ENCODE measurements around the gene TUBGCP6. TPM values are rescaled to one million over a fixed set of nuclear protein-coding genes. Genes with fewer than 3 reads are reported as not detected.
A peak's percentile ranks its signal among the peaks of the same experiment; 100 is the strongest.

The TUBGCP6 gene
- total and polyA plus RNA-seq, 2 donors (not counting 3 experiments of a cell fraction or from before 2014, with no cell fraction given) = 33.1 to 45.3 TPM

DNA sequence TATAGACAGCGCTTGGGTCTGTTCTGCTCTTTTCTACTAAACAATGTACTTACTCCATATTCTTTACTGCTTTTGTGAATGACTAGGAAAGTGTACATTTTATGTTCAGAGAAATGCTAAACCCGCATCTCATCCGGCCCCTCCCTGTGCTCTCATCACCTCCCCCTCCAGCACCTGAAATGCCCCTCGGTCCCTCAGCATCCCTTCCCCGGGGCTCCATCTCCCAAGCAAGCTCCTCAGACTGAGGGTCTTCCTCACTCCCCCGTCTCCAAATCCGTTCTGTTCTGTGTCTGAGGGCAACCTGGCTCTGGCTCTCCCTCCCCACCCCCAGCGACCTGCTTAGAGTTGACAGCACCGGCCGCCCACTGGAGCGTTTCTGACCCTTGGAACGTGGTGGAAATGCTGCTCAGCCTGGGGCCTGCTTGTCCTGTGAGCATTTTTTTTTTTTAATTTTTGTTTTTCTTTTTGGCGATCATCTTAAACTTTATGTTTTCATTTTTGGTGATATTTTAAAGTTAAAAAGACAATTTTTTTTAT is 42.6 kb downstream of the TUBGCP6 start:
- Histone ChIP-seq H3K79me2 (ENCODE audit: control insufficient read depth, insufficient read depth, low read length) (peaks cover 26% of the 10 kb centered on the region), H3K4me2 (ENCODE audit: insufficient read depth, low read length) (peak overlapping the region; percentile 94), H3K9me1 (replicated peaks; ENCODE audit: control insufficient read depth, extremely low read depth, insufficient read depth, low read length) (no peaks in the 10 kb centered on the region), H3K4me3 (replicated peaks in 1 of 3; ENCODE audit: insufficient read depth in 1 of 3, low read depth in 1 of 3, low read length in 3 of 3) (peak overlapping the region; percentile 58 to 85 (median 73)), H3K9ac (replicated peaks; ENCODE audit: extremely low read depth, insufficient read depth, low read length) (peak overlapping the region; percentile 67), H3K36me3 (ENCODE audit: control insufficient read depth in 2 of 2, extremely low read depth in 1 of 2, insufficient read depth in 2 of 2, low read length in 2 of 2) (peaks cover 2 to 6% of the 10 kb centered on the region in 2 experiments), H3K9me3 (replicated peaks; ENCODE audit: control insufficient read depth, insufficient read depth, low read length) (no peaks in the 10 kb centered on the region), H4K20me1 (replicated peaks; ENCODE audit: control insufficient read depth, extremely low read depth, insufficient read depth, low read length) (no peaks in the 10 kb centered on the region), H3K27me3 (ENCODE audit: control insufficient read depth in 2 of 2, insufficient read depth in 2 of 2, low read length in 2 of 2) (no peaks in the 10 kb centered on the region), H3K4me1 (ENCODE audit: control insufficient read depth, extremely low read depth, insufficient read depth, low read length) (peaks cover 27% of the 10 kb centered on the region), H2AFZ (ENCODE audit: low read depth, low read length) (no peak overlapping the region), H3K27ac (ENCODE audit: insufficient read depth, low read depth, low read length) (no peak overlapping the region)
- intact Hi-C loops (cut with micrococcal nuclease) (loop anchor here (10.0 kb wide), 1 partner anchor 227 kb away; no protein-coding TSS in a partner anchor), dilution Hi-C loops (cut with MboI; ENCODE audit: extremely low pct_ligation_motif_present, low sequenced_read_pairs) (no loop called here)
- TF ChIP-seq POLR2AphosphoS5 (IDR thresholded peaks at IDR 0.05; ENCODE audit: insufficient read depth, low read depth, low read length) (no peak), POLR2A (IDR thresholded peaks at IDR 0.05; ENCODE audit: low read depth, low read length) (no peak), CTCF (IDR thresholded peaks at IDR 0.05; ENCODE audit: extremely low read depth in 1 of 2, insufficient read depth in 1 of 2, low read depth in 1 of 2, low read length in 2 of 2) (no peak), EZH2 (IDR thresholded peaks at IDR 0.05; ENCODE audit: borderline replicate concordance, low read depth, low read length, severe bottlenecking) (no peak), MYC (IDR thresholded peaks at IDR 0.05; ENCODE audit: low read depth, low read length) (no peak), GATA2 (IDR thresholded peaks at IDR 0.05; ENCODE audit: insufficient read depth, insufficient read length, low read depth, low read length) (no peak), MAX (IDR thresholded peaks at IDR 0.05; ENCODE audit: insufficient read depth, insufficient read length) (no peak), FOS (IDR thresholded peaks at IDR 0.05; ENCODE audit: borderline replicate concordance, insufficient read depth, low read length) (no peak), JUN (IDR thresholded peaks at IDR 0.05; ENCODE audit: borderline replicate concordance, insufficient read depth, insufficient read length, low read depth) (no peak)
- DNase-seq (ENCODE audit: low read depth, low spot score) (no peak), FAIRE-seq (peak; percentile 38)
- ChIA-PET POLR2A (no interaction called here), CTCF (interaction anchor here (1.2 kb wide), 1 partner anchor 172 kb away, joined by 4 read pairs; no protein-coding TSS in a partner anchor)
- TSS peak; percentile 15 for BruUV-seq (replicated peaks)

Data from endothelial cell of umbilical vein (primary cell).